Measurements from ENCODE around the gene KTN1.

The KTN1 gene

GRCh38 chr14:55671641-55672040 is 91.6 kb downstream of the KTN1 start:
- Histone ChIP-seq H3K36me3 (ENCODE audit: low read length) (peaks cover 49% of the 10 kb centered on the region), H2AFZ (ENCODE audit: low read depth, low read length, severe bottlenecking) (no peak overlapping the region), H3K79me2 (ENCODE audit: insufficient read depth, low read length) (no peaks in the 10 kb centered on the region), H3K27me3 (ENCODE audit: low read length) (no peaks in the 10 kb centered on the region), H3K4me3 (ENCODE audit: insufficient read depth, low read length, poor library complexity, severe bottlenecking) (no peak overlapping the region), H3K27ac (ENCODE audit: low read depth, low read length) (no peak overlapping the region), H3K9me2 (replicated peaks; ENCODE audit: insufficient read depth, low read length) (no peaks in the 10 kb centered on the region), H4K20me1 (ENCODE audit: low read depth, low read length) (peaks cover 5% of the 10 kb centered on the region; the same call in 1 of the 2 replicates), H3K9ac (ENCODE audit: low read length) (no peak overlapping the region), H3K9me3 (ENCODE audit: insufficient read depth, low read length) (no peaks in the 10 kb centered on the region), H3F3A (ENCODE audit: insufficient read depth) (no peaks in the 10 kb centered on the region), H3K4me2 (ENCODE audit: low read depth, low read length, poor library complexity, severe bottlenecking) (no peak overlapping the region)
- TF ChIP-seq, protein P1, sequence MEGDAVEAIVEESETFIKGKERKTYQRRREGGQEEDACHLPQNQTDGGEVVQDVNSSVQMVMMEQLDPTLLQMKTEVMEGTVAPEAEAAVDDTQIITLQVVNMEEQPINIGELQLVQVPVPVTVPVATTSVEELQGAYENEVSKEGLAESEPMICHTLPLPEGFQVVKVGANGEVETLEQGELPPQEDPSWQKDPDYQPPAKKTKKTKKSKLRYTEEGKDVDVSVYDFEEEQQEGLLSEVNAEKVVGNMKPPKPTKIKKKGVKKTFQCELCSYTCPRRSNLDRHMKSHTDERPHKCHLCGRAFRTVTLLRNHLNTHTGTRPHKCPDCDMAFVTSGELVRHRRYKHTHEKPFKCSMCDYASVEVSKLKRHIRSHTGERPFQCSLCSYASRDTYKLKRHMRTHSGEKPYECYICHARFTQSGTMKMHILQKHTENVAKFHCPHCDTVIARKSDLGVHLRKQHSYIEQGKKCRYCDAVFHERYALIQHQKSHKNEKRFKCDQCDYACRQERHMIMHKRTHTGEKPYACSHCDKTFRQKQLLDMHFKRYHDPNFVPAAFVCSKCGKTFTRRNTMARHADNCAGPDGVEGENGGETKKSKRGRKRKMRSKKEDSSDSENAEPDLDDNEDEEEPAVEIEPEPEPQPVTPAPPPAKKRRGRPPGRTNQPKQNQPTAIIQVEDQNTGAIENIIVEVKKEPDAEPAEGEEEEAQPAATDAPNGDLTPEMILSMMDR (IDR thresholded peaks at IDR 0.05; ENCODE audit: insufficient read depth, low read length, poor library complexity, severe bottlenecking), result no peak
- TF ChIP-seq EZH2phosphoT487 (conservative IDR thresholded peaks at IDR 0.05; ENCODE audit: low read length), result no peak

DNA sequence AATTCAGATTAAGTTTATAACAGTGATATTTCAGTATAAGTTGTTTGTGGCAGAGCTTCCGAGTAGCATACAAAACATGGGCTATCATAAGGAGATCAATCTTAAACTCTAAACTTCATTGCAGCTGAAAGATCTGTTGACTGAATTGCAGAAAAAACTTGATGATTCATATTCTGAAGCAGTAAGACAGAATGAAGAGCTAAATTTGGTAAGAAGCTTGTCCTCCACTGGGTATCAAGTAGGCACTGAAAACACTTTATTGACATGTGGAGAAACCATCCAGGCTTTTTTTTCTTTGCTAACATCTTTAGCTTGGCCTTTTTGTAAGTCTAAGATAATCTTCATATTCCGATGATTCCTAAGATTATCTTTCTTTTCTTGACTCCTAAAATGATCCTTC is 93.0 kb downstream of the KTN1 start:
- Histone ChIP-seq H3K4me3 (ENCODE audit: insufficient read depth, low read length, poor library complexity, severe bottlenecking) (no peak overlapping the region), H3K9me3 (ENCODE audit: insufficient read depth, low read length) (no peaks in the 10 kb centered on the region), H4K20me1 (ENCODE audit: low read depth, low read length) (peaks cover 5% of the 10 kb centered on the region; the same call in 1 of the 2 replicates), H3K36me3 (ENCODE audit: low read length) (peaks cover 46% of the 10 kb centered on the region), H3K9me2 (replicated peaks; ENCODE audit: insufficient read depth, low read length) (no peaks in the 10 kb centered on the region), H3K9ac (ENCODE audit: low read length) (no peak overlapping the region), H3K79me2 (ENCODE audit: insufficient read depth, low read length) (no peaks in the 10 kb centered on the region), H3F3A (ENCODE audit: insufficient read depth) (no peaks in the 10 kb centered on the region), H2AFZ (ENCODE audit: low read depth, low read length, severe bottlenecking) (no peak overlapping the region), H3K27me3 (ENCODE audit: low read length) (no peaks in the 10 kb centered on the region), H3K27ac (ENCODE audit: low read depth, low read length) (no peak overlapping the region), H3K4me2 (ENCODE audit: low read depth, low read length, poor library complexity, severe bottlenecking) (no peak overlapping the region)
- no peak for TF ChIP-seq EZH2phosphoT487 (conservative IDR thresholded peaks at IDR 0.05; ENCODE audit: low read length)
- TF ChIP-seq, protein P1 (IDR thresholded peaks at IDR 0.05; ENCODE audit: insufficient read depth, low read length, poor library complexity, severe bottlenecking), result no peak

DNA sequence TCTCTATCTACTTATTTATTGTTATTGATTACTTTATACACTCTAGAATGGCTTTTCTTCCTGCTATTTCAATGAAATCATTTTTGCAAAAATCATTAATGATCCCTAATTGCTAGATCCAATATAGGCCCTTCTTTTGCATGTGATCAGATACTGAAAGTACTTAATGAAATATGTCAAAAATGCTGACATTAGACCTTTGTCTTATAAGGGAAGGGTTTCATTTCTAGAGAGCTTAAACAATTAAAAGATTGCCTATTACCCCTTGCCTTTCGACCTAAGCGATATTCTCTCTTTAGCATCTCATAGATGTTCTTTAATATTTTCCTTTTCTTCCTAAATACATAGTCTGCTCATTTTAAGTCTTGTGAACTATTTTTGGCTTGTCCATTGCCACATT is 101.1 kb downstream of the KTN1 start:
- no peaks in the 10 kb centered on the region for H3K27me3 ChIP-seq (ENCODE audit: low read length)
- H3K9me3 ChIP-seq (ENCODE audit: insufficient read depth, low read length), result no peaks in the 10 kb centered on the region
- peaks cover 23% of the 10 kb centered on the region for H3K36me3 ChIP-seq (ENCODE audit: low read length)
- H3K27ac ChIP-seq (ENCODE audit: low read depth, low read length), result no peak overlapping the region
- H3F3A ChIP-seq (ENCODE audit: insufficient read depth), result no peaks in the 10 kb centered on the region; the same call in 1 of the 2 replicates
- TF ChIP-seq, protein P1 (IDR thresholded peaks at IDR 0.05; ENCODE audit: insufficient read depth, low read length, poor library complexity, severe bottlenecking), result no peak
- TF ChIP-seq EZH2phosphoT487 (conservative IDR thresholded peaks at IDR 0.05; ENCODE audit: low read length), result no peak
- no peaks in the 10 kb centered on the region for H3K9me2 ChIP-seq (replicated peaks; ENCODE audit: insufficient read depth, low read length)
- H2AFZ ChIP-seq (ENCODE audit: low read depth, low read length, severe bottlenecking), result no peak overlapping the region
- no peak overlapping the region for H3K4me2 ChIP-seq (ENCODE audit: low read depth, low read length, poor library complexity, severe bottlenecking)
- 0 out of 2 replicates have a peak, but pooled peaks cover 3% of the 10 kb centered on the region for H4K20me1 ChIP-seq (ENCODE audit: low read depth, low read length)
- H3K79me2 ChIP-seq (ENCODE audit: insufficient read depth, low read length), result no peaks in the 10 kb centered on the region
- no peak overlapping the region for H3K4me3 ChIP-seq (ENCODE audit: insufficient read depth, low read length, poor library complexity, severe bottlenecking)
- no peak overlapping the region for H3K9ac ChIP-seq (ENCODE audit: low read length)
